ENCODE results near the gene IQGAP3. TPM values are rescaled to one million over a fixed set of nuclear protein-coding genes. Genes with fewer than 3 reads are reported as not detected.

IQGAP3 gene
- total RNA-seq, 1 donor from 2014 or later: 4.6 TPM

DNA sequence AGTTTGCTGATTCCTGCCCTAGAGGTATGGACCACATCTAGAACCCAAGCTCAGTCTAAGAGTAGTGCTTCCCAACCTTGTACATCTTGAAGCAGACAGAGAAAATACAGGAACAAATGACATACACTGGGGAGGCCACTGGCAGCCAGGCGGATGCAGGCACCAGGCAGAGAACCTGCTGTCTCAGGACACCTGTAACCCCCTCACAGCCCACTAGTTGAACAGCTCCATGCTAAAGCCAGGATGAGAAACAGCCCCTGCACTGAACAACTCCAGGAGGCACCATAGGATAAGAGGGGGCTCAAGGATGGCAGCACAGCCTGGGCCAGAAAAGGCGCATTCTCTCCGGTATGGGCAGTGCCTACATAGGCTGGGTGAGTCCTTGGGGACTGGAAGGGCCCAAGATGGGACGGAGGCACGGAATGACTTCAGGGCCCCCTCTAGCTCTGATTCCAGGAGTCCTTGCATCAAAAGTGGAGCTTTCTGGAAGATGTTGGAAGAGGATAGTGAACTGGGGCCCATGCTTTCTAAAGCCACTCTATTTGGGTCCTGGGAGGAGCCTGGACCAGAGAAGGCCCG is 87.8 kb downstream of the IQGAP3 start:
- DNase-seq (ENCODE audit: low spot score): no peak

DNA sequence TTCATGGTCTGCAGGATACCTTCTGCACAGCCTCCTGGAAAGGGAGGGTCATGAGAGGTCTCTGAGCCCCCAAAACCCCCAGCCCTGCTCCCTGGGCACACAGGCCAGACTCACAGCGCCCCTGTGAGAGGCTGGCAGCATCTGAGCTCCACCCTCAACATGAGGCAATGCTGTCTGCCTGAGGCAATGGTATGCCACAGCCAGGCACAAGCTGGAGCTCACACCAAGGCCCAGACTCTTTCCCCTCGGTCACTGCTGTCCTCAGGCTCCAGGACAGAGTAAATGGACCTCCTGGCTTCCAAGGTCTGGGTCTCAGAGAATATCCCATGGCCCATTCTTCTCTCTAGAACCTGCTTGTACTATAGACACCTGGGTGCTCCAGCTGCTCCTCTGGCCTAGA is 89.0 kb downstream of the IQGAP3 start:
- no peak for DNase-seq (ENCODE audit: low spot score)

DNA sequence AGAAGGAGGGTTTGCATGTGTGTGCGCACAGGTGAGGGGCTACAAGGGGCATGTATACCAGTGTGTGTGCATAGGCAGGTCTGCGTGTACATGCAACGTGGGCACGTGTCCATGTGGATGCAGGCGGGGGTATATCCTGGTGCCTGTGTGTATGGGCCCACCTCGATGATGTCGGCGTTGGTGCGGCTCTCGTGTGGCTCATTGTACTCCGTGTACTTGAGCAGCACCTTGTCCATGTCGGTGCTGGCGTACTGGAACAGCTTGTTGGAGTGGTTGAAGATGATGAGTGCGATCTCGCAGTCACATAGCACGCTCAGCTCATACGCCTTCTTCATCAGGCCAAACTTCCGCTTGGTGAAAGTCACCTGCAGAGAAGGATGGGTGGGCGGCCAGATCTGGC is 90.1 kb downstream of the IQGAP3 start:
- no peak for DNase-seq (ENCODE audit: low spot score)

DNA sequence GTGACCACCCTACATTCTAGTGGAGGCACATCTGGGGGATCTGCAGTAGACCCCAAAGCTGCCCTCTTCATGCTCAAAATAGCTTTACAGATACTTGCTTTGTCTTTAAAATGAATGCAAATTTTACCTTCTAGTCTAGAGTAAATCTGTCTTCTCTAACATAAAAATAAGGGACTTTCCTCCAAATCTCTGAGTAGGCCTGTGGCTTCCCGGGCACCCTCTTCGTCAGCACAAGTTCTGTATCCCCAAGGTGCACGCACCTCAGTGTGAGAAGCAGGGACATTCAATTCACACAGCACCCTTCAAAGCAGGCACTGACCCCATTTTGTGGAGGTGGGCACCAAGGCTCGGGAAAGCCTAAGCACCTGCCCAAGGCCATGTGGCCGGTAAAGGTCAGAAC is 90.8 kb downstream of the IQGAP3 start:
- DNase-seq (ENCODE audit: low spot score): no peak

DNA sequence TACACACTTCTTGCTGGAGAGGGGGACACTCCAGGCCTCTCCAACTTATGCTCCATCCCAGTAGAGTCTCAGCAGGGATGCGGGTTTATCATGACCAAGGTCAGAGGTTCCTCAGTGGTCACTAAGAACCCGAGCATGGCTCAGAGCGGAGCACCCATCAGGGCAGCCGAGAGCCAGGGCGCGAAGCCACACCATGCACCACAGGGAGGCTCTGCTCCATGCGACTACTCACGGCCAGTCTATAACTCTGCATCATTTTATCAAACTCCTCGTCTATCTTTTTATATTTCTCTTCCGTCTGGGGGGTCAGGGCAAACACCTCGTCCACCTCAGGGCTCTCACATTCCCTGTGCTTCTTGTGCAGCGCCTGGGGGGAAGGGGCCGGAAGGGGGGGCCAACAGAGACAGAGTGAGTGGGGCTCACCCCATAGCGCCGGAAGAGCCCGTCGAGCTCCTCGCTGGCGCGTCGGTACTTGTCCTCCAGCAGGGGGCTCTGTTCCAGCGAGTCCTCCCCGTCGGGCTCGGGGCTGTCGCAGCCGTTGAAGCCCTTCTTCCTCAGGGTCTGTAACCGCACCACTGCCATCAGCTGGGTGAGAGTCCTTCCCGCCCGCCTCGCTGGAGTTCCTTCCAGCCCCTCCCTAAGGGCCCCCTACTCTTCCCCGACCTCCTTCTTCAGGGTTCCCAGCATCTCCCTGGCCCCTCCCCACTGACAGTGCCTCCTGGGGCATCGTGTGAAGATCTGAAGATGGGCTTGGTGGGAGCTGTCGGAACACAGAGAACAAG is 91.8 kb downstream of the IQGAP3 start:
- DNase-seq (ENCODE audit: low spot score): no peak

DNA sequence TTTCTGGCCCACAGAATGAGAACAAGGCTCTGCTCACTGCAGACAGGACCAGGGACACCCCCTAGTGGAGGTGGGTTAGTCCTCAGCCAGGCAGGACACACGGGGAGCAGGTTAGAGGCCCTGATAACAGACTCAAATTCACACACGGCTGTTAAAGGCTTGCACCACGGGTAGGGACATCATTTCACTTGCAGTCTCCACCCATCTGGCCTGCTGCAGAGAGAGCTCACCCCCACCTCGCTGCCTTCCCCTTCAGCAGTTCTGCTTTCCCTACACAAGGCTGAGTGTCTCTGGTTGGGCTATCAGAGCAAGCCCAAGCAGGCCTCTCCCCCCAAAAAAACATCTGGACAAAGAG is 92.4 kb downstream of the IQGAP3 start:
- DNase-seq (ENCODE audit: low spot score): no peak

DNA sequence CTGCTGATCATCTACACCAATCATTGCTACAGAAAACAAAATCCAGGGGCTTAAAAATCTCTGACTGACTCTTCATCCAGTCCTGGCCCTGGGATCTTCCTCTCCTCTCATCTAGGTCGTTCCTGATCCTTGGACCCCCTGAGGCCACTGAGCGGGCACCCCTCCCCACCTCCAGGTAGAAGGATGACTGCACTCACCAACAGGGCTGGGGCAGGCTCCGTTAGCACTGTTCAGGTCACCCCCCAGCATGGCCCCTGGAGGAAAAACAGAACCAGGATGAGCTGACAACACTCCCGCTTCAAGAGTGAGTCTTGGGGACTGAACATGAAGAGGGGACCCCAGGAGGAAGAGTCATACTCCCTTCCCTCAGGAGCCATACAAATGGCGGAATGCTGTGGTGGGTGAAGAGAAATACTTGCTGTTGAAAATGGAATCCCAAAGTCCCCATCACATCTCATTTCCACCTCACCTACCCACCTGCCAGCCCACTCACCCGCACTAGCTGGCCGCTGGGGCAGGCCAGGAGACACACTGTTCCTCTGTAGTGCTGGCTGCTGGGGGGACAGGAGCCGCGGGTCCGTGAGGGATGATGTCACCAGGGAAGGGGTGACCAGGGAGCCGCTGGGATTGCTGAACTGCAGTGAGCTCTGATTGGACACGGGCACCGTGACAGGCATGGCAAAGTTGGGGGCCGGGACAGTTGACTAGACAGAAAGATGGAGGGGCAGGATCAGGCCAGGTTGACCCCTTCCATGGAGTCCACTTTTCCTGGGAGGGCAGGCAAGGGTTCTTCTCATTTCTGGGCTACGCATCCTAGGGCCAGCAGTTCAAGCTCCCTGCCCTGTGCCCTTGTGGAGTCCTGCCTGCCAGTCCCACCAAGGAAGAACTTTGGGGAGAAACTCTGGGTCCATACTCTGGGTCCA is 93.0 kb downstream of the IQGAP3 start:
- no peak for DNase-seq (ENCODE audit: low spot score)

DNA sequence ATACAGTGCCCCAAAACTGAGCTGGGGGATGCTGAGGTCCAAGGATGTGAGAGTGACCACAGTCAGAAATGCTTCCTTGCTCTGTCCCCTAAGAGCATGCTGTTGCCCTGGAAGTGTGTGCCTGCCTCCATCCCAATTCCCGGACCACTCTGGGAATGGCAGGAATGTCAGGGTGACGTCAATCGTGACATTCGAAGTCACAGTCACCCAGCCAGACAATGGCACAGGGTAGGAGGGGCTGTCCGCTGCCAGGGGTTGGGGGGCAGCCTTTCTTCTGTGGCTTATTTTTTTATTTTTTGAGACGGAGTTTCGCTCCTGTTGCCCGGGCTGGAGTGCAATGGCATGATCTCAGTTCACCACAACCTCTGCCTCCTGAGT is 94.1 kb downstream of the IQGAP3 start:
- no peak for DNase-seq (ENCODE audit: low spot score)

DNA sequence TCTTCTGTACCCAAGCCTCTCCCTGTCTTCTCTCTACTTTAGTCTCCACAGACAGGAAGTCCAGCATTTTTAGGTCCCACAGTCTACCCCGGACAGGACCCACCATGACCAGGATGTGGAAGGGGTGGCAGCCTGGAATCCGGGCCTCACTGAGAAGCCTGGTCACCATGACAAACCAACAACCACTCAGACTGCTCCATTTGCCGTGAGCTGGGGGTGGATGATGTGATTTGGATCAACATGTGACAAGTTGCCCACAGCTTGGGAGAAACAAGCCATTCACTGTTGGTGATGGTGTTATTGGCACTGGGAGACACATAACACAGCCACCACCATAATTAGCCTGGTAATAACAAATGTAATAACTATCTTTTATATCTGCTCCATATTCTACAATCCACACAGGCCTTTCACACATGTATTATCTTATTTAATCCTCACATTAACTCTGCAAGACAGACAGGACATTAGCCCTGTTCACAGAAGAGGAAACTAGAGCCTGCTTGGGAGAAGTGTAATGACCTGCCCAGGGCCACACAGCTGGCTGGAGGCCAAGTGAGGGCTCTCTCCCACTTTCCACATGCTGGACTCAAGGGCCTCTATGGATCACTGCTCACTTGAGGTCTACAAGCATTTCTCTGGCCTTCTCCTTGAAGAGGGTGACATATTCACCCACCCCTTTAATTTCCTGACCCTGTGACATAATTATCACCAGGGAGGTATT is 94.7 kb downstream of the IQGAP3 start:
- no peak for DNase-seq (ENCODE audit: low spot score)

DNA sequence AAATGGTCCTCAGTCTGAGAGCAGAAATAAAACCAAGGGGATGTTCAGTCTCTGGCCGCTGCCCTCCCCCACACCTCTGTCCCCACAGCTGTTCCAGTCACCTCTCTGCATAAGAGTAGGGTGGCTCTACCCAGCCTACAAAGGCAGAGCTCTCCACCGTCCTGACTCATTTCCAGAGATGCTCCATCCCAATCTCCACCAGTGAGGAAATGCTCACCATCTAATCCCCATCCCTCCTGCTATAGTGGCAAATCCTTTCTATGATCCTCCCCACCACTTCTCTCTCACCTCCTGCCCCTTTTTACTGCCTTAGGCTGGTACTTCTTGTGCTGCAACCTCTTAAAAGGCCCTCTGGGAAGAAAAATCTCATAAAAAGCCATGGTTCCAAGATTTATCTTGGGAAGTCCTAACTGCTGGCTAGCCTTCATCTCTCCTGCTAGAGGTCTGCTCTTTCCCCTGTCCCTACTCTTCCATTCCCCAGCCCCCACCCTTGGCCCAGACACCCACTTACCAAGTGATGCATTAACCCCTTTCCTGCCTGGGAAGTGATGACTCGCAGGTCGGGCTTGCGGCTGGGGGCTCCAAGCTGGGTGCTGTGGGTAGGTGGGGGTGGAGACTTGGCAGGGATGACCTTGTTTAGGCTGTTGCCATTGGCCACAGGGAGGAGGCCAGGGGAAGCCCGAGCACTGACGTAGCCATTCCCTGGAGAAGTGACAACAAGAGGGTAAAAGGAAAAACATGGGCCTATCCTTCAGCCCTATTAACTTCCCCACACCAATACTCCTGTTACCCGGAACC is 95.7 kb downstream of the IQGAP3 start:
- DNase-seq (ENCODE audit: low spot score): no peak

DNA sequence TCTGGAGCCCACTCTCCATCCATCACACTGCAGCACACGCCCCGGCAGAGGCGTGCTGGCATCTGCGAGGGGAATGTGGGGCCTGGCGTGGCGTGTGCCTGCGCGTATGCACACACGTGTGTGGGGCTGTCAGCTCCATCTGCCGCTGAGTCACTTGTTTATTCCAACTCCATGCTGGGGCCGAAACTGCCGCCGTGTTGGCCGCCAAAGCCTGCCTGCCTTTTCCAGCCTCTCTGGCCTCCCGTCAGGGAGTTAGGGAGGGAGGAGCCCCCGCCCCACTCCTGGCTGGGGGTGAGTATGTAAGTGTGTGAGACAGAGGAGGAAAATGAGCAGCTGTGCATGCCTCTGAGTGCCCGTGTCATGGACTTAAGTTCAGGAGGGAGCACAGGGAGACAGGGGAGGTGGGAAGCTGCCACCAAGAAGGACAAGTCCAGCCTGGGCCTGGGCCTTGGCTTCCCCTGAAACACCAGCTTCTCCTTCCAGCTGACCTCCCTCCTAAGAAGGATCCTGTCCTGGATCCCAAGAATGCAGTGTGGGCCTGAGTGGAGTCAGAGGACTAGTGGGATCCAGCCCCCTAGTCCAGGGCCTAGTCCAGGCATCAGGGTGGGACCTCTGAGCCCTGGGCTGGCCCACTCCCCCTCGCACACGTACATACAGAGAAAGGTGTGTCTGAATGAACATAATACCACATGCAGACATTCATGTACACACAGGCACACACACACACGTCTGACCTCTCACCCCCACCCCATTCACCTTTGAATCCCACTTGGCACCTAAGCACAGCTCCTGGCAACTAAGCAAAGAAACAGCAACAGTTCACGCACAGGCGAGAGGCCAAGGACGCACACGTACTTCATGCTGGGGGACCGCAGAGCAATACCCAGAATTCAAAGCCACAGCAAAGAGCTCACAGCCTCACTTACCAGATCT is 96.5 kb downstream of the IQGAP3 start:
- DNase-seq (ENCODE audit: low spot score): no peak

Other genes starting within 250 kb of the IQGAP3 start
- 240 TPM for gene CCT3, start 234.3 kb downstream of the IQGAP3 start, total RNA-seq (ENCODE audit: insufficient read depth, low replicate concordance)
- not detected for gene TSACC, start 234.0 kb downstream of the IQGAP3 start, total RNA-seq (ENCODE audit: insufficient read depth, low replicate concordance)
- gene RHBG, start 203.4 kb downstream of the IQGAP3 start, total RNA-seq (ENCODE audit: insufficient read depth, low replicate concordance): not detected
- 5.5 TPM for gene MEF2D, start 71.8 kb downstream of the IQGAP3 start, total RNA-seq (ENCODE audit: insufficient read depth, low replicate concordance)
- gene TTC24, start 7.2 kb upstream of the IQGAP3 start, total RNA-seq (ENCODE audit: insufficient read depth, low replicate concordance): 3.1 TPM
- 40.9 TPM for gene NAXE, start 19.2 kb upstream of the IQGAP3 start, total RNA-seq (ENCODE audit: insufficient read depth, low replicate concordance)
- 21.7 TPM for gene GPATCH4, start 28.9 kb upstream of the IQGAP3 start, total RNA-seq (ENCODE audit: insufficient read depth, low replicate concordance)
- not detected for gene HAPLN2, start 46.9 kb upstream of the IQGAP3 start, total RNA-seq (ENCODE audit: insufficient read depth, low replicate concordance)
- 9.1 TPM for gene BCAN, start 69.6 kb upstream of the IQGAP3 start, total RNA-seq (ENCODE audit: insufficient read depth, low replicate concordance)
- 19.0 TPM for gene NES, start 104.8 kb upstream of the IQGAP3 start, total RNA-seq (ENCODE audit: insufficient read depth, low replicate concordance)
- 46.7 TPM for gene CRABP2, start 133.0 kb upstream of the IQGAP3 start, total RNA-seq (ENCODE audit: insufficient read depth, low replicate concordance)
- 9.6 TPM for gene METTL25B, start 155.9 kb upstream of the IQGAP3 start, total RNA-seq (ENCODE audit: insufficient read depth, low replicate concordance)
- 3.9 TPM for gene ISG20L2, start 156.2 kb upstream of the IQGAP3 start, total RNA-seq (ENCODE audit: insufficient read depth, low replicate concordance)
- 36.4 TPM for gene MRPL24, start 168.5 kb upstream of the IQGAP3 start, total RNA-seq (ENCODE audit: insufficient read depth, low replicate concordance)
- 69.8 TPM for gene HDGF, start 179.1 kb upstream of the IQGAP3 start, total RNA-seq (ENCODE audit: insufficient read depth, low replicate concordance)
- 21.4 TPM for gene PRCC, start 195.0 kb upstream of the IQGAP3 start, total RNA-seq (ENCODE audit: insufficient read depth, low replicate concordance)
- gene SH2D2A, start 244.3 kb upstream of the IQGAP3 start, total RNA-seq (ENCODE audit: insufficient read depth, low replicate concordance): 0.48 TPM

All from umbilical cord (tissue), 2 donors.